ENCODE results near the gene CLDN7.

CLDN7 gene

GRCh38 chr17:7224661-7225111, 37.6 kb downstream of the CLDN7 start:
- Histone ChIP-seq H3K4me1 (ENCODE audit: control insufficient read depth, insufficient read depth, low read length, unreplicated experiment) (peaks cover 19% of the 10 kb centered on the region), H3K4me3 (ENCODE audit: low read depth, low read length) (no peak overlapping the region), H3K27me3 (ENCODE audit: insufficient read depth, low read length) (no peaks in the 10 kb centered on the region), H3K79me2 (ENCODE audit: control insufficient read depth, insufficient read depth, low read length, unreplicated experiment) (peaks cover 26% of the 10 kb centered on the region), H3K36me3 (ENCODE audit: insufficient read depth, low read length) (peaks cover 6% of the 10 kb centered on the region), H3K27ac (ENCODE audit: low read depth, low read length) (no peak overlapping the region), H2AFZ (ENCODE audit: low read length, unreplicated experiment) (no peak overlapping the region)

GRCh38 chr17:7224110-7224509, 38.2 kb downstream of the CLDN7 start:
- Histone ChIP-seq H2AFZ (ENCODE audit: low read length, unreplicated experiment) (no peak overlapping the region), H3K36me3 (ENCODE audit: insufficient read depth, low read length) (peaks cover 1% of the 10 kb centered on the region), H3K79me2 (ENCODE audit: control insufficient read depth, insufficient read depth, low read length, unreplicated experiment) (peaks cover 23% of the 10 kb centered on the region), H3K4me3 (ENCODE audit: low read depth, low read length) (no peak overlapping the region), H3K4me1 (ENCODE audit: control insufficient read depth, insufficient read depth, low read length, unreplicated experiment) (peaks cover 23% of the 10 kb centered on the region), H3K27me3 (ENCODE audit: insufficient read depth, low read length) (no peaks in the 10 kb centered on the region), H3K27ac (ENCODE audit: low read depth, low read length) (no peak overlapping the region)

GRCh38 chr17:7223375-7223774, 38.9 kb downstream of the CLDN7 start:
- Histone ChIP-seq H3K27ac (ENCODE audit: low read depth, low read length) (no peak overlapping the region), H3K4me3 (ENCODE audit: low read depth, low read length) (no peak overlapping the region), H3K27me3 (ENCODE audit: insufficient read depth, low read length) (no peaks in the 10 kb centered on the region), H3K36me3 (ENCODE audit: insufficient read depth, low read length) (no peaks in the 10 kb centered on the region; the same call in 1 of the 2 replicates), H3K4me1 (ENCODE audit: control insufficient read depth, insufficient read depth, low read length, unreplicated experiment) (peaks cover 28% of the 10 kb centered on the region), H3K79me2 (ENCODE audit: control insufficient read depth, insufficient read depth, low read length, unreplicated experiment) (peaks cover 23% of the 10 kb centered on the region), H2AFZ (ENCODE audit: low read length, unreplicated experiment) (no peak overlapping the region)

- H3K79me2 ChIP-seq (ENCODE audit: control insufficient read depth, insufficient read depth, low read length, unreplicated experiment), result peaks cover 23% of the 10 kb centered on the region
- peaks cover 29% of the 10 kb centered on the region for H3K4me1 ChIP-seq (ENCODE audit: control insufficient read depth, insufficient read depth, low read length, unreplicated experiment)
- H3K27me3 ChIP-seq (ENCODE audit: insufficient read depth, low read length), result no peaks in the 10 kb centered on the region
- no peaks in the 10 kb centered on the region for H3K36me3 ChIP-seq (ENCODE audit: insufficient read depth, low read length)
- no peak overlapping the region for H2AFZ ChIP-seq (ENCODE audit: low read length, unreplicated experiment)
- H3K4me3 ChIP-seq (ENCODE audit: low read depth, low read length), result no peak overlapping the region
- H3K27ac ChIP-seq (ENCODE audit: low read depth, low read length), result no peak overlapping the region
Measured at GRCh38 chr17:7222972-7223292, 39.3 kb downstream of the CLDN7 start.

GRCh38 chr17:7222093-7222971, 39.9 kb downstream of the CLDN7 start:
- no peak overlapping the region for H3K27ac ChIP-seq (ENCODE audit: low read depth, low read length)
- H3K36me3 ChIP-seq (ENCODE audit: insufficient read depth, low read length), result no peaks in the 10 kb centered on the region
- peaks cover 23% of the 10 kb centered on the region for H3K79me2 ChIP-seq (ENCODE audit: control insufficient read depth, insufficient read depth, low read length, unreplicated experiment)
- H3K4me3 ChIP-seq (ENCODE audit: low read depth, low read length), result no peak overlapping the region
- H3K4me1 ChIP-seq (ENCODE audit: control insufficient read depth, insufficient read depth, low read length, unreplicated experiment), result peaks cover 31% of the 10 kb centered on the region
- H2AFZ ChIP-seq (ENCODE audit: low read length, unreplicated experiment), result no peak overlapping the region
- no peaks in the 10 kb centered on the region for H3K27me3 ChIP-seq (ENCODE audit: insufficient read depth, low read length)

- Histone ChIP-seq H3K27me3 (ENCODE audit: insufficient read depth, low read length) (no peaks in the 10 kb centered on the region), H3K36me3 (ENCODE audit: insufficient read depth, low read length) (no peaks in the 10 kb centered on the region), H3K27ac (ENCODE audit: low read depth, low read length) (peak overlapping the region; percentile 82; the same call in 1 of the 2 replicates), H3K79me2 (ENCODE audit: control insufficient read depth, insufficient read depth, low read length, unreplicated experiment) (peaks cover 26% of the 10 kb centered on the region), H3K4me1 (ENCODE audit: control insufficient read depth, insufficient read depth, low read length, unreplicated experiment) (peaks cover 32% of the 10 kb centered on the region), H2AFZ (ENCODE audit: low read length, unreplicated experiment) (no peak overlapping the region), H3K4me3 (ENCODE audit: low read depth, low read length) (peak overlapping the region; percentile 85)
Measured at GRCh38 chr17:7221278-7222092, 40.8 kb downstream of the CLDN7 start.

- H3K27ac ChIP-seq (ENCODE audit: low read depth, low read length), result peak overlapping the region; percentile 82
- no peaks in the 10 kb centered on the region for H3K27me3 ChIP-seq (ENCODE audit: insufficient read depth, low read length)
- H3K79me2 ChIP-seq (ENCODE audit: control insufficient read depth, insufficient read depth, low read length, unreplicated experiment), result peaks cover 33% of the 10 kb centered on the region
- H3K36me3 ChIP-seq (ENCODE audit: insufficient read depth, low read length), result no peaks in the 10 kb centered on the region
- peaks cover 39% of the 10 kb centered on the region for H3K4me1 ChIP-seq (ENCODE audit: control insufficient read depth, insufficient read depth, low read length, unreplicated experiment)
- no peak overlapping the region for H2AFZ ChIP-seq (ENCODE audit: low read length, unreplicated experiment)
- peak overlapping the region; percentile 85 for H3K4me3 ChIP-seq (ENCODE audit: low read depth, low read length)
Measured at GRCh38 chr17:7220593-7221277, 41.5 kb downstream of the CLDN7 start.

- H3K27me3 ChIP-seq (ENCODE audit: insufficient read depth, low read length), result no peaks in the 10 kb centered on the region
- H2AFZ ChIP-seq (ENCODE audit: low read length, unreplicated experiment), result no peak within 1 kb of the TSS
- H3K4me3 ChIP-seq (ENCODE audit: low read depth, low read length), result peak within 1 kb of the TSS; percentile 85
- peaks cover 44% of the 10 kb centered on the region for H3K4me1 ChIP-seq (ENCODE audit: control insufficient read depth, insufficient read depth, low read length, unreplicated experiment)
- peak within 1 kb of the TSS; percentile 82 for H3K27ac ChIP-seq (ENCODE audit: low read depth, low read length)
- peaks cover 33% of the 10 kb centered on the region for H3K79me2 ChIP-seq (ENCODE audit: control insufficient read depth, insufficient read depth, low read length, unreplicated experiment)
- no peaks in the 10 kb centered on the region for H3K36me3 ChIP-seq (ENCODE audit: insufficient read depth, low read length)
Measured at GRCh38 chr17:7219812-7220592, 42.3 kb downstream of the CLDN7 start, which contains the start of the genes ACADVL and DLG4. Gene ACADVL, plus strand, starts transcription at chr17:7219938. Its CDS starts 47 bp downstream, at chr17:7219985. Gene DLG4, minus strand, starts transcription at chr17:7219836.

- no peaks in the 10 kb centered on the region for H3K36me3 ChIP-seq (ENCODE audit: insufficient read depth, low read length)
- H3K4me3 ChIP-seq (ENCODE audit: low read depth, low read length), result peak overlapping the region; percentile 85
- peaks cover 44% of the 10 kb centered on the region for H3K4me1 ChIP-seq (ENCODE audit: control insufficient read depth, insufficient read depth, low read length, unreplicated experiment)
- H2AFZ ChIP-seq (ENCODE audit: low read length, unreplicated experiment), result no peak overlapping the region
- H3K79me2 ChIP-seq (ENCODE audit: control insufficient read depth, insufficient read depth, low read length, unreplicated experiment), result peaks cover 33% of the 10 kb centered on the region
- H3K27ac ChIP-seq (ENCODE audit: low read depth, low read length), result peak overlapping the region; percentile 37
- H3K27me3 ChIP-seq (ENCODE audit: insufficient read depth, low read length), result no peaks in the 10 kb centered on the region
Measured at GRCh38 chr17:7219229-7219811, 43.0 kb downstream of the CLDN7 start.

All from ACC112 (cell line).